Measurements from ENCODE around the gene AP2M1.

The AP2M1 gene

GRCh38 chr3:184180165-184180564, 5.5 kb downstream of the AP2M1 start:
- H3K9me3 ChIP-seq (replicated peaks in 1 of 11), result no peaks in the 10 kb centered on the region
- H4K20me1 ChIP-seq, result peaks cover 12 to 50% (median 31%) of the 10 kb centered on the region in 11 experiments; a peak in 17 of 22 replicates
- H3K4me3 ChIP-seq, result peak overlapping the region in 2 of 10 experiments; percentile 26 to 45; a peak in 3 of 20 replicates
- TF ChIP-seq Cebpa-rat (IDR thresholded peaks at IDR 0.05), result no peak
- H3K36me3 ChIP-seq, result peaks cover 78 to 85% (median 82%) of the 10 kb centered on the region in 11 experiments
- peak overlapping the region in 4 of 11 experiments; percentile 66 to 92 (median 72); a peak in 7 of 22 replicates for H3K27ac ChIP-seq
- no peaks in the 10 kb centered on the region for H3K27me3 ChIP-seq
- H3K4me1 ChIP-seq, result peaks cover 31 to 93% (median 44%) of the 10 kb centered on the region in 10 experiments
- peak overlapping the region in 6 of 11 experiments; percentile 1 to 68 (median 45); a peak in 8 of 22 replicates for H3K9ac ChIP-seq
- H3K4me2 ChIP-seq, result peak overlapping the region in 4 of 11 experiments; percentile 50 to 99 (median 97); a peak in 8 of 22 replicates

- Histone ChIP-seq H4K20me1 (peaks cover 16 to 40% (median 31%) of the 10 kb centered on the region in 11 experiments; a peak in 17 of 22 replicates), H3K27ac (peak overlapping the region in 1 of 11 experiments; percentile 92; a peak in 2 of 22 replicates), H3K4me3 (0 out of 20 replicates have a peak overlapping the region, but pooled peaks of 1 of the 10 experiments have one; percentile 45), H3K4me2 (peak overlapping the region in 3 of 11 experiments; percentile 97 to 99 (median 97); a peak in 6 of 22 replicates), H3K36me3 (peaks cover 78 to 85% (median 82%) of the 10 kb centered on the region in 11 experiments), H3K4me1 (peaks cover 23 to 90% (median 36%) of the 10 kb centered on the region in 10 experiments), H3K9me3 (replicated peaks in 1 of 11) (no peaks in the 10 kb centered on the region), H3K27me3 (no peaks in the 10 kb centered on the region), H3K9ac (peak overlapping the region in 2 of 11 experiments; percentile 7 to 68; a peak in 1 of 22 replicates)
- TF ChIP-seq Cebpa-rat (IDR thresholded peaks at IDR 0.05), result no peak
Measured at GRCh38 chr3:184181596-184181995, 6.9 kb downstream of the AP2M1 start.

GRCh38 chr3:184183679-184184078, 9.0 kb downstream of the AP2M1 start:
- H3K4me2 ChIP-seq, result no peak overlapping the region
- H4K20me1 ChIP-seq, result peaks cover 20 to 40% (median 34%) of the 10 kb centered on the region in 11 experiments; a peak in 20 of 22 replicates
- no peaks in the 10 kb centered on the region for H3K9me3 ChIP-seq (replicated peaks in 1 of 11)
- H3K36me3 ChIP-seq, result peaks cover 72 to 80% (median 76%) of the 10 kb centered on the region in 11 experiments
- H3K27ac ChIP-seq, result no peak overlapping the region
- peaks cover 22 to 87% (median 36%) of the 10 kb centered on the region in 10 experiments for H3K4me1 ChIP-seq
- no peak overlapping the region for H3K4me3 ChIP-seq
- TF ChIP-seq Cebpa-rat (IDR thresholded peaks at IDR 0.05), result no peak
- no peaks in the 10 kb centered on the region for H3K27me3 ChIP-seq
- peak overlapping the region in 1 of 11 experiments; percentile 42; a peak in 2 of 22 replicates for H3K9ac ChIP-seq

- H3K27me3 ChIP-seq, result no peaks in the 10 kb centered on the region
Measured at GRCh38 chr3:184184546-184185230, 10.0 kb downstream of the AP2M1 start.

GRCh38 chr3:184185461-184186183, 11.0 kb downstream of the AP2M1 start:
- Histone ChIP-seq H3K36me3 (peaks cover 72 to 80% (median 76%) of the 10 kb centered on the region in 11 experiments), H3K27me3 (no peaks in the 10 kb centered on the region), H4K20me1 (peaks cover 22 to 53% (median 43%) of the 10 kb centered on the region in 11 experiments; a peak in 21 of 22 replicates), H3K4me1 (peaks cover 22 to 71% (median 30%) of the 10 kb centered on the region in 10 experiments), H3K4me2 (peak overlapping the region; percentile 77 to 100 (median 90)), H3K9ac (peak overlapping the region; percentile 83 to 92 (median 90)), H3K9me3 (replicated peaks in 1 of 11) (no peaks in the 10 kb centered on the region), H3K27ac (peak overlapping the region; percentile 80 to 94 (median 84)), H3K4me3 (peak overlapping the region; percentile 80 to 99 (median 90))
- no peak for TF ChIP-seq Cebpa-rat (IDR thresholded peaks at IDR 0.05)

More at GRCh38 chr3:184184546-184185230, 10.0 kb downstream of the AP2M1 start:
- Histone ChIP-seq H3K4me1 (peaks cover 22 to 80% (median 34%) of the 10 kb centered on the region in 10 experiments), H3K9me3 (replicated peaks in 1 of 11) (no peaks in the 10 kb centered on the region), H4K20me1 (peaks cover 22 to 49% (median 39%) of the 10 kb centered on the region in 11 experiments; a peak in 21 of 22 replicates), H3K4me2 (peak overlapping the region; percentile 77 to 96 (median 90); a peak in 21 of 22 replicates), H3K36me3 (peaks cover 72 to 80% (median 76%) of the 10 kb centered on the region in 11 experiments), H3K27ac (peak overlapping the region in 9 of 11 experiments; percentile 80 to 94 (median 84); a peak in 15 of 22 replicates), H3K4me3 (peak overlapping the region in 2 of 10 experiments; percentile 47 to 97; a peak in 1 of 20 replicates), H3K9ac (peak overlapping the region in 10 of 11 experiments; percentile 42 to 92 (median 88); a peak in 17 of 22 replicates)
- no peak for TF ChIP-seq Cebpa-rat (IDR thresholded peaks at IDR 0.05)

GRCh38 chr3:184186184-184186901, 11.7 kb downstream of the AP2M1 start, which contains the start of gene ABCF3:
Gene ABCF3 (plus strand): TSS chr3:184186199. CDS start chr3:184186208, 9 bp downstream.
- Histone ChIP-seq H3K9me3 (replicated peaks in 1 of 11) (no peaks in the 10 kb centered on the region), H3K27me3 (no peaks in the 10 kb centered on the region), H3K9ac (peak within 1 kb of the TSS; percentile 83 to 92 (median 90)), H3K4me2 (peak within 1 kb of the TSS; percentile 93 to 100 (median 97)), H4K20me1 (peaks cover 22 to 52% (median 49%) of the 10 kb centered on the region in 11 experiments; a peak in 21 of 22 replicates), H3K4me1 (peaks cover 22 to 63% (median 30%) of the 10 kb centered on the region in 10 experiments), H3K36me3 (peaks cover 72 to 80% (median 76%) of the 10 kb centered on the region in 11 experiments), H3K27ac (peak within 1 kb of the TSS; percentile 80 to 94 (median 84)), H3K4me3 (peak within 1 kb of the TSS; percentile 80 to 99 (median 90))
- no peak for TF ChIP-seq Cebpa-rat (IDR thresholded peaks at IDR 0.05)

- Histone ChIP-seq H3K4me1 (peaks cover 22 to 58% (median 30%) of the 10 kb centered on the region in 10 experiments), H3K4me3 (peak overlapping the region; percentile 80 to 99 (median 90)), H3K27ac (peak overlapping the region; percentile 73 to 92 (median 81)), H4K20me1 (peaks cover 22 to 57% (median 51%) of the 10 kb centered on the region in 11 experiments; a peak in 21 of 22 replicates), H3K27me3 (no peaks in the 10 kb centered on the region), H3K9me3 (replicated peaks in 1 of 11) (no peaks in the 10 kb centered on the region), H3K4me2 (peak overlapping the region; percentile 93 to 100 (median 97)), H3K9ac (peak overlapping the region; percentile 83 to 92 (median 90)), H3K36me3 (peaks cover 72 to 80% (median 76%) of the 10 kb centered on the region in 11 experiments)
- no peak for TF ChIP-seq Cebpa-rat (IDR thresholded peaks at IDR 0.05)
Measured at GRCh38 chr3:184186902-184187207, 12.2 kb downstream of the AP2M1 start.
